ENCODE results near the gene SNX8.
A peak's percentile ranks its signal among the peaks of the same experiment; 100 is the strongest.

SNX8 gene

GRCh38 chr7:2233926-2234325 lies 80.3 kb downstream of the SNX8 start:
- TF ChIP-seq CTCF (conservative IDR thresholded peaks at IDR 0.05; ENCODE audit: low read depth, low read length): no peak
- no peak overlapping the region for H3K4me3 ChIP-seq (ENCODE audit: low read length)
- DNase-seq (ENCODE audit: low read depth): no peak

GRCh38 chr7:2232766-2233520 lies 81.3 kb downstream of the SNX8 start, which contains the start of gene MAD1L1:
Gene MAD1L1 (minus strand): TSS chr7:2232945. CDS start chr7:2230133, 2,812 bp downstream.
- no peak for TF ChIP-seq CTCF (conservative IDR thresholded peaks at IDR 0.05; ENCODE audit: low read depth, low read length)
- DNase-seq (ENCODE audit: low read depth): peak; percentile 58
- H3K4me3 ChIP-seq (ENCODE audit: low read length): peak within 1 kb of the TSS; percentile 82

- DNase-seq (ENCODE audit: low read depth): no peak
- peak; percentile 6 for TF ChIP-seq CTCF (conservative IDR thresholded peaks at IDR 0.05; ENCODE audit: low read depth, low read length)
- peak overlapping the region; percentile 82 for H3K4me3 ChIP-seq (ENCODE audit: low read length)
Observed at GRCh38 chr7:2231992-2232765, 82.1 kb downstream of the SNX8 start.

GRCh38 chr7:2230882-2231281 lies 83.4 kb downstream of the SNX8 start:
- H3K4me3 ChIP-seq (ENCODE audit: low read length): no peak overlapping the region
- TF ChIP-seq CTCF (conservative IDR thresholded peaks at IDR 0.05; ENCODE audit: low read depth, low read length): no peak
- no peak for DNase-seq (ENCODE audit: low read depth)

- no peak overlapping the region for H3K4me3 ChIP-seq (ENCODE audit: low read length)
- no peak for TF ChIP-seq CTCF (conservative IDR thresholded peaks at IDR 0.05; ENCODE audit: low read depth, low read length)
- no peak for DNase-seq (ENCODE audit: low read depth)
Observed at GRCh38 chr7:2230226-2230625, 84.0 kb downstream of the SNX8 start.

- no peak for DNase-seq (ENCODE audit: low read depth)
- TF ChIP-seq CTCF (conservative IDR thresholded peaks at IDR 0.05; ENCODE audit: low read depth, low read length): no peak
- H3K4me3 ChIP-seq (ENCODE audit: low read length): no peak overlapping the region
Observed at GRCh38 chr7:2229467-2229866, 84.8 kb downstream of the SNX8 start.

All from retinal pigment epithelial cell (primary cell).